Measurements from ENCODE around the gene FOXJ3.

FOXJ3 gene

DNA sequence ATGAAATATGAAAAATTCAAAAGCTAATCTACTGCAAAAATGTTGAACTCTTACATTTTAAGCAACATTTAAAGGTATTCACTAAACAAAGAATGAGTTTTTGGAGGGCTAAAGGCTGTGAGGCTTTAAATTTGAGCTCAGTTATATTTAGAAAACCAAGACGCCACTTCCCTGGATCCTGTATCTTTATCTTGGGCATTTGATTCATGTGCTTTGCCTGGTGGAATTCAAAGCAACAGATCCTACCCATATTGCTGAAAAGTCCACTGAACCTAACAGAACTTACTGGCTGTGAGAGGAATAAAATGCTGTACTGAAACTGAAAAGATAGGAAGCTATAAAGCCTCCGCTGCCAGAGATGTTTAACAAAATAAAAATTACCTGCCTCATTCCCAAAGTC lies 14.3 kb downstream of the FOXJ3 start:
- DNase-seq (ENCODE audit: low read depth, low spot score), result no peak
- in situ Hi-C loops (cut with HindIII; ENCODE audit: low sequenced_read_pairs), result no loop called here
- no peak overlapping the region for H3K4me3 ChIP-seq (ENCODE audit: low read depth, low read length)
- TF ChIP-seq, protein P1, sequence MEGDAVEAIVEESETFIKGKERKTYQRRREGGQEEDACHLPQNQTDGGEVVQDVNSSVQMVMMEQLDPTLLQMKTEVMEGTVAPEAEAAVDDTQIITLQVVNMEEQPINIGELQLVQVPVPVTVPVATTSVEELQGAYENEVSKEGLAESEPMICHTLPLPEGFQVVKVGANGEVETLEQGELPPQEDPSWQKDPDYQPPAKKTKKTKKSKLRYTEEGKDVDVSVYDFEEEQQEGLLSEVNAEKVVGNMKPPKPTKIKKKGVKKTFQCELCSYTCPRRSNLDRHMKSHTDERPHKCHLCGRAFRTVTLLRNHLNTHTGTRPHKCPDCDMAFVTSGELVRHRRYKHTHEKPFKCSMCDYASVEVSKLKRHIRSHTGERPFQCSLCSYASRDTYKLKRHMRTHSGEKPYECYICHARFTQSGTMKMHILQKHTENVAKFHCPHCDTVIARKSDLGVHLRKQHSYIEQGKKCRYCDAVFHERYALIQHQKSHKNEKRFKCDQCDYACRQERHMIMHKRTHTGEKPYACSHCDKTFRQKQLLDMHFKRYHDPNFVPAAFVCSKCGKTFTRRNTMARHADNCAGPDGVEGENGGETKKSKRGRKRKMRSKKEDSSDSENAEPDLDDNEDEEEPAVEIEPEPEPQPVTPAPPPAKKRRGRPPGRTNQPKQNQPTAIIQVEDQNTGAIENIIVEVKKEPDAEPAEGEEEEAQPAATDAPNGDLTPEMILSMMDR (IDR thresholded peaks at IDR 0.05; ENCODE audit: low read depth, low read length), result no peak

DNA sequence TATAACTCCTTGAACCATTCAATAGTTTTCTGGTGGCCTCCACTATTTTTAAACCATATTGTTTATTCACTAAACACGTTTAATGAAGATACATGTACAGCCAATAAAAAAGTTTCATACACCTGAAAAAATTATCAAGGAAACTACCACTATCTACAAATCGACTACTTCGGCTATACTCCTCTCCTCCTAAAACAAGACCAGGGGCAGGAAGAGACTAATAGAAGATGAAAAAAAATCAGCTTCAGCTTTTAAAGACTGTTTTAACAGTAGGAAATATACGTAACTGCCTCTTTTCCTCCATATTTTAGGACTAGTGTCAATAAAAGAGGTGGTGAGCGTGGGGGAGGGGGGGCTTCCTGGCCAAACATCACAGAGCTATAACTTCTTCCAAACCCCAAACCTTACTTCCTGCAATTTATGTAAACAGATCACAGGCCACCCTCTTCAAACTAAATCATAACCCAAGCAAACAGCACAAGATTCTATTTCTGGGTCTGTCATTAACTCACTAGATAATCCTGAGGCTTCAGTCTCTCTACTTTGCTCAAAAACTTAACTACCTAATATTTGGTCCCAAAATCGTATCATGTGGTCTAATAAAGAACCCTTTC lies 15.1 kb downstream of the FOXJ3 start:
- TF ChIP-seq, protein P1 (IDR thresholded peaks at IDR 0.05; ENCODE audit: low read depth, low read length), result no peak
- H3K4me3 ChIP-seq (ENCODE audit: low read depth, low read length), result no peak overlapping the region
- in situ Hi-C loops (cut with HindIII; ENCODE audit: low sequenced_read_pairs), result no loop called here
- no peak for DNase-seq (ENCODE audit: low read depth, low spot score)

DNA sequence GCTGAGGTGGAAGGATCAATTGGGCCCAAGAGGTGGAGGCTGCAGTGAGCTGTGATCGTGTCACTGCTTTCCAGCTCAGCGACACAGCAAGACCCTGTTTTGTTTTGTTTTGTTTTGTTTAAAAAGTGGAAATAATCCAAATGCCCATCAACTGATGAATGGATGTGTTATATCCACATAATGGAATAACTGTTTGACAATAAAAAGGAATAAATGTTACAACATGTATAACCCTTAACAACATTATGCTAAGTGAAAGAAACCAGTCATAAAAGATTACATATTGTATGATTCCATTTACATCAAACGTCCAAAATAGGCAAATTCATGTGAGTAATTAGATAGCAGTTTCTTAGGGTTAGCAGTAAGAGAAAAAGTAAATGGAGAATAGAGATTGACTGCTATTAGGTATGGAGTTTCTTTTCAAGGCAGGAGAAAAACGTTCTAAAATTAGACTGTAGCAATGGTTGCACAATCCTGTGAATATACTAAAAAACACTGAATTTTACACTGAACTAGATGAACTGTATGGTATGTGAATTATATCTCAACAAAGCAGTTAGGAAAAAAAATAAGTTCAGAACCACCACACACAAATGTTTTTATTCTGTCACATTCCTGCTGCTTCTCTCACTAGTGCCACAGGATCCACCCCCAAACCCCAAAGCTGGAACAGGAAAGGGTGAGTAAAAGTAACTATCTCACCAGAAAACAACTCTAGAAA lies 15.7 kb downstream of the FOXJ3 start:
- H3K4me3 ChIP-seq (ENCODE audit: low read depth, low read length), result no peak overlapping the region
- in situ Hi-C loops (cut with HindIII; ENCODE audit: low sequenced_read_pairs), result no loop called here
- TF ChIP-seq, protein P1 (IDR thresholded peaks at IDR 0.05; ENCODE audit: low read depth, low read length), result no peak
- DNase-seq (ENCODE audit: low read depth, low spot score), result peak; percentile 52

DNA sequence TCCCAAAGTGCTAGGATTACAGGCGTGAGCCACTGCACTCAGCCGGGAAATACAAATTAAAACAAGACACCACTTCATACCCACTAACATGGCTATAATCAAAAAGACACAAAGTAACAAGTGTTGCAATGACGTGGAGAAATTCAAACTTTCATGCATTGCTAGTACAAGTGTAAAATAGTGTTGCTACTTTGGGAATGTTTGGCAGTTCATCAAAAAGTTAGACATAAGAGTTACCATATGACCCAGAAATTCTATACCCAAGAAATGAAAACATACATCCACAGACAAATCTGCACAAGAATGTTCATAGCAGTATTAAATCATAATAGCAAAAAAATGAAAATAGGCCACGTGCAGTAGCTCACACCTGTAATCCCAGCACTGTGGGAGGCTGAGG lies 16.4 kb downstream of the FOXJ3 start:
- TF ChIP-seq, protein P1 (IDR thresholded peaks at IDR 0.05; ENCODE audit: low read depth, low read length), result no peak
- DNase-seq (ENCODE audit: low read depth, low spot score), result no peak

DNA sequence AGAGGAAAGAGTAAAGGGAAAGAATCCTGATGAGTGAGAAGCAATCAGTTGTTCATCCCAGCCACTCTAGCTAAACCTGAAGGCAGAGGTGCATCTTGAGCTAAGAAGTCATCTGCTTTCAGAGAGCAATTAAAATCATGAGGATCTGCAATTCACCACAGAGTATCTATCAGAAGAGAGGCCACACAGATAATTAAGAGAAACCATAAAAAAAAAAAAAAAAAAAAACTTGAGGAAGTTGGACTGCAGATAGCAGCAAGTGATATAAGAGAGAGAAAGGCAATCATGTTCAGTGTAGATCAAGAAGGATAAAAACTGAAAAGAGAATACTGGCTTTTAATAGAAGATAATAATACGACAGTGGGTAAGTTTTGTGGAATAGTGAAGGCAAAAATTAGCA lies 17.7 kb downstream of the FOXJ3 start:
- no peak overlapping the region for H3K4me3 ChIP-seq (ENCODE audit: low read depth, low read length)
- DNase-seq (ENCODE audit: low read depth, low spot score), result no peak
- TF ChIP-seq, protein P1 (IDR thresholded peaks at IDR 0.05; ENCODE audit: low read depth, low read length), result no peak
- in situ Hi-C loops (cut with HindIII; ENCODE audit: low sequenced_read_pairs), result no loop called here

More for the DNA sequence above, 16.4 kb downstream of the FOXJ3 start:
- H3K4me3 ChIP-seq (ENCODE audit: low read depth, low read length), result no peak overlapping the region
- in situ Hi-C loops (cut with HindIII; ENCODE audit: low sequenced_read_pairs), result no loop called here

DNA sequence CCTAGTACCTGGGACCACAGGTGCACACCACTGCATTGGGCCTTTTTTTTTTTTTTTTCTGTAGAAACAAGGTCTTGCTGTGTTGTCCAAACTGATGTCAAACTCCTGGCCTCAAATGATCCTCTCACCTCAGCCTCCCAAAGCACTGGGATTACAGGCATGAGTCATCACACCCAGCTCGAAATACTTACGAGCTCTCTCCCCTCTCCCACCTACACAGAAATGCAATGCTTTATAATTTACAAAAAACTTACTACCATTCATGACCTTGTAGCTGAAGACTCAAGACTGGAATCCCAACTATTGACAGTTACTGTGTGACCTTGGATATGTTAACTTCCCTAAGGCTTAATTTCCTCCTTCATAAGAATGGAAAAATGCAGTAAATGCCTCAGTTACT lies 18.7 kb downstream of the FOXJ3 start:
- no peak for DNase-seq (ENCODE audit: low read depth, low spot score)
- in situ Hi-C loops (cut with HindIII; ENCODE audit: low sequenced_read_pairs), result no loop called here
- TF ChIP-seq, protein P1 (IDR thresholded peaks at IDR 0.05; ENCODE audit: low read depth, low read length), result no peak
- no peak overlapping the region for H3K4me3 ChIP-seq (ENCODE audit: low read depth, low read length)

Data from astrocyte of the spinal cord (primary cell).